ENCODE results near the gene FGF11. TPM values are rescaled to one million over a fixed set of nuclear protein-coding genes. Genes with fewer than 3 reads are reported as not detected.

Gene FGF11
- total and polyA plus RNA-seq, 2 of the 13 experiments (the other 11 are each of a cell fraction or from before 2014, with no cell fraction given): 0.20 to 7.6 TPM

DNA sequence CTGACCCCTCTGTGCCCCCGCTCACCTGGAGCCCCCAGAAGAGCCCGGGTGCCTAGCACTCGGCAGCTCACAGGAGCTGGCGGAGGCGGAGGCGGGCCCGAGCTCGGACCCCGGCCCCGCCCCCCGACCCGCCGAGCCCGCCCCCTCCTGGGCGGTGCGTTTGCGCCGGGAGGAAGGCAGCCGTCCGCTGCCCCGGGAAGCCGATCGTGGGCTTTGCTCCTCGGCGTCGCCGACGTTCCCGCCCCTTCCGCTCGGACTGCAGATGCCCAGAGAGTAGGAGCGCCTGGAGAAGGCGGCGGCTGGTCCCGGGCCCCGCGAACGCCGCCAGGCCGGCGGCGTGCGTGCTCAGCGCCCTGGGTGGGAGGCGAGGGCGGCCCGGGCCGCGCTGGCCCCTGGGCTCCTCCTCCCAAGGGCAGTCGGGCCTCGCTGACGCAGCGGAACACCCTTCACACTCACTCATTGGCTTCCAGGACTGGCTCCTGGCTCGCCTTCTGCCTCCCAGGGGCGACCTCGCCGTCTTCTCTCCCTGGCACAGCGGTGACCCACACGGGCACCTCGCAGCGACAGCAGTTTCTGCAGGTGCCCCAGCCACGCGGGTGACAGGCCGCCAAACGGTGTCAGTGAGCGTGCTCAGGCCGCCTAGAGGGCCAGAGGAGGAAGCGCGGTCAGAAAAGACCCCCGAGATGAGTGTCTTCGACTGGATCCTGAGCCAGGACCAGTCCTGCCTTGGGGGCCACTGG is 44.7 kb upstream of the FGF11 start, which contains the start of gene PLSCR3 (continued):
- TF ChIP-seq NAIF1 (CRISPR knock-in tag; IDR thresholded peaks at IDR 0.05; ENCODE audit: borderline replicate concordance): no peak
- no peak for TF ChIP-seq TBX3 (IDR thresholded peaks at IDR 0.05; ENCODE audit: borderline replicate concordance)
- TF ChIP-seq PAWR (CRISPR knock-in tag; IDR thresholded peaks at IDR 0.05; ENCODE audit: borderline replicate concordance): no peak
- peak; percentile 87 for TF ChIP-seq POLR2AphosphoS5 (IDR thresholded peaks at IDR 0.05; ENCODE audit: low read depth, low read length)
- no peak for TF ChIP-seq GATAD2A (CRISPR knock-in tag; IDR thresholded peaks at IDR 0.05)
- TF ChIP-seq ZNF713 (CRISPR knock-in tag; IDR thresholded peaks at IDR 0.05): no peak
- TF ChIP-seq, protein P1, sequence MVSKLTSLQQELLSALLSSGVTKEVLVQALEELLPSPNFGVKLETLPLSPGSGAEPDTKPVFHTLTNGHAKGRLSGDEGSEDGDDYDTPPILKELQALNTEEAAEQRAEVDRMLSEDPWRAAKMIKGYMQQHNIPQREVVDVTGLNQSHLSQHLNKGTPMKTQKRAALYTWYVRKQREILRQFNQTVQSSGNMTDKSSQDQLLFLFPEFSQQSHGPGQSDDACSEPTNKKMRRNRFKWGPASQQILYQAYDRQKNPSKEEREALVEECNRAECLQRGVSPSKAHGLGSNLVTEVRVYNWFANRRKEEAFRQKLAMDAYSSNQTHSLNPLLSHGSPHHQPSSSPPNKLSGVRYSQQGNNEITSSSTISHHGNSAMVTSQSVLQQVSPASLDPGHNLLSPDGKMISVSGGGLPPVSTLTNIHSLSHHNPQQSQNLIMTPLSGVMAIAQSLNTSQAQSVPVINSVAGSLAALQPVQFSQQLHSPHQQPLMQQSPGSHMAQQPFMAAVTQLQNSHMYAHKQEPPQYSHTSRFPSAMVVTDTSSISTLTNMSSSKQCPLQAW (CRISPR knock-in tag; IDR thresholded peaks at IDR 0.05): peak; percentile 69; the same call in 1 of the 2 replicates
- peak; percentile 87 for TF ChIP-seq CENPT (CRISPR knock-in tag; IDR thresholded peaks at IDR 0.05; ENCODE audit: low read depth)
- TF ChIP-seq, protein P2, sequence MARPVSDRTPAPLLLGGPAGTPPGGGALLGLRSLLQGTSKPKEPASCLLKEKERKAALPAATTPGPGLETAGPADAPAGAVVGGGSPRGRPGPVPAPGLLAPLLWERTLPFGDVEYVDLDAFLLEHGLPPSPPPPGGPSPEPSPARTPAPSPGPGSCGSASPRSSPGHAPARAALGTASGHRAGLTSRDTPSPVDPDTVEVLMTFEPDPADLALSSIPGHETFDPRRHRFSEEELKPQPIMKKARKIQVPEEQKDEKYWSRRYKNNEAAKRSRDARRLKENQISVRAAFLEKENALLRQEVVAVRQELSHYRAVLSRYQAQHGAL (CRISPR knock-in tag; IDR thresholded peaks at IDR 0.05; ENCODE audit: not compliant biosample characterization): no peak
- TF ChIP-seq, protein P3, sequence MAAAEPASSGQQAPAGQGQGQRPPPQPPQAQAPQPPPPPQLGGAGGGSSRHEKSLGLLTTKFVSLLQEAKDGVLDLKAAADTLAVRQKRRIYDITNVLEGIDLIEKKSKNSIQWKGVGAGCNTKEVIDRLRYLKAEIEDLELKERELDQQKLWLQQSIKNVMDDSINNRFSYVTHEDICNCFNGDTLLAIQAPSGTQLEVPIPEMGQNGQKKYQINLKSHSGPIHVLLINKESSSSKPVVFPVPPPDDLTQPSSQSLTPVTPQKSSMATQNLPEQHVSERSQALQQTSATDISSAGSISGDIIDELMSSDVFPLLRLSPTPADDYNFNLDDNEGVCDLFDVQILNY (CRISPR knock-in tag; conservative IDR thresholded peaks at IDR 0.05): no peak
- TF ChIP-seq, protein P4, sequence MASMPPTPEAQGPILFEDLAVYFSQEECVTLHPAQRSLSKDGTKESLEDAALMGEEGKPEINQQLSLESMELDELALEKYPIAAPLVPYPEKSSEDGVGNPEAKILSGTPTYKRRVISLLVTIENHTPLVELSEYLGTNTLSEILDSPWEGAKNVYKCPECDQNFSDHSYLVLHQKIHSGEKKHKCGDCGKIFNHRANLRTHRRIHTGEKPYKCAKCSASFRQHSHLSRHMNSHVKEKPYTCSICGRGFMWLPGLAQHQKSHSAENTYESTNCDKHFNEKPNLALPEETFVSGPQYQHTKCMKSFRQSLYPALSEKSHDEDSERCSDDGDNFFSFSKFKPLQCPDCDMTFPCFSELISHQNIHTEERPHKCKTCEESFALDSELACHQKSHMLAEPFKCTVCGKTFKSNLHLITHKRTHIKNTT (CRISPR knock-in tag; IDR thresholded peaks at IDR 0.05): no peak
- peak; percentile 48; the same call in 1 of the 2 replicates for TF ChIP-seq SPEN (CRISPR knock-in tag; IDR thresholded peaks at IDR 0.05; ENCODE audit: low read depth)
- TF ChIP-seq ZNF431 (CRISPR knock-in tag; IDR thresholded peaks at IDR 0.05; ENCODE audit: borderline replicate concordance, low read depth): peak; percentile 88
- peak; percentile 81 for TF ChIP-seq ATF7-NPFF (CRISPR knock-in tag; IDR thresholded peaks at IDR 0.05; ENCODE audit: low read depth)
- TF ChIP-seq ZNF563 (CRISPR knock-in tag; IDR thresholded peaks at IDR 0.05): no peak; the same call in 1 of the 2 replicates
- peak; percentile 49; the same call in 1 of the 2 replicates for TF ChIP-seq NR2C2 (CRISPR knock-in tag; IDR thresholded peaks at IDR 0.05; ENCODE audit: borderline replicate concordance)
- peak; percentile 70; the same call in 1 of the 2 replicates for TF ChIP-seq ZNF772 (CRISPR knock-in tag; IDR thresholded peaks at IDR 0.05)
- no peak for TF ChIP-seq ZKSCAN1 (IDR thresholded peaks at IDR 0.05; ENCODE audit: low read length)
- no peak; the same call in 1 of the 2 replicates for TF ChIP-seq ZNF558 (CRISPR knock-in tag; IDR thresholded peaks at IDR 0.05; ENCODE audit: borderline replicate concordance)
- peak; percentile 32; the same call in 1 of the 2 replicates for TF ChIP-seq ZNF263 (CRISPR knock-in tag; IDR thresholded peaks at IDR 0.05)
- TF ChIP-seq ZKSCAN5 (CRISPR knock-in tag; IDR thresholded peaks at IDR 0.05): no peak
- no peak for TF ChIP-seq ZNF678 (CRISPR knock-in tag; IDR thresholded peaks at IDR 0.05)
- peak; percentile 28 for TF ChIP-seq PHF5A (CRISPR knock-in tag; IDR thresholded peaks at IDR 0.05; ENCODE audit: low read depth, unreplicated experiment)
- TF ChIP-seq THYN1 (CRISPR knock-in tag; IDR thresholded peaks at IDR 0.05; ENCODE audit: borderline replicate concordance, low read depth): no peak
- peak; percentile 86; the same call in 1 of the 2 replicates for TF ChIP-seq ZNF790 (CRISPR knock-in tag; IDR thresholded peaks at IDR 0.05; ENCODE audit: borderline replicate concordance)
- no peak for TF ChIP-seq EHMT2 (IDR thresholded peaks at IDR 0.05; ENCODE audit: borderline replicate concordance, low read depth, low read length)

Measured in HepG2 (cell line).